H9 (cell line): ENCODE data around the gene HEG1. TPM values are rescaled to one million over a fixed set of nuclear protein-coding genes. Genes with fewer than 3 reads are reported as not detected.

ENCODE experiments used
- DNase-seq: peaks from one replicate; pipeline ENCODE4 v3.0.0-alpha.2; 2017
- H2AFZ ChIP-seq: one replicate; pipeline ENCODE4 v1.6.1; 2013; ENCODE audit warnings: mild to moderate bottlenecking, low read length, control low read depth, moderate library complexity
- H2AK5ac ChIP-seq: 2 replicates; pipeline ENCODE4 v1.6.1; 2013; ENCODE audit warnings: low read length, control low read depth, mixed read lengths; ENCODE audit not compliant: insufficient read length
- H2BK120ac ChIP-seq: one replicate; pipeline ENCODE4 v1.6.1; 2013; ENCODE audit warnings: low read depth, mild to moderate bottlenecking, low read length, control low read depth, inconsistent platforms; ENCODE audit not compliant: poor library complexity, severe bottlenecking
- H2BK12ac ChIP-seq: 2 replicates; pipeline ENCODE4 v1.6.1; 2013; ENCODE audit warnings: low read length, control low read depth, mixed read lengths, low read depth; ENCODE audit not compliant: insufficient read length
- H2BK15ac ChIP-seq: 2 replicates; pipeline ENCODE4 v1.6.1; 2013; ENCODE audit warnings: low read depth, low read length, control low read depth
- H2BK20ac ChIP-seq: one replicate; pipeline ENCODE4 v1.6.1; 2013; ENCODE audit warnings: low read depth, mild to moderate bottlenecking, low read length, control low read depth, inconsistent platforms; ENCODE audit not compliant: poor library complexity, severe bottlenecking
- H2BK5ac ChIP-seq: 2 replicates; pipeline ENCODE4 v1.6.1; 2013; ENCODE audit warnings: low read length, control low read depth, mixed read lengths; ENCODE audit not compliant: insufficient read length
- H3K14ac ChIP-seq: 2 replicates; pipeline ENCODE4 v1.6.1; 2013; ENCODE audit warnings: low read length, control low read depth; ENCODE audit not compliant: insufficient read depth
- H3K18ac ChIP-seq: 2 replicates; pipeline ENCODE4 v1.6.1; 2013; ENCODE audit warnings: low read depth, mild to moderate bottlenecking, mixed read lengths, low read length, control low read depth; ENCODE audit not compliant: insufficient read length
- H3K23ac ChIP-seq: 2 replicates; pipeline ENCODE4 v1.6.1; 2013; ENCODE audit warnings: low read length, control low read depth, mixed read lengths, low read depth; ENCODE audit not compliant: insufficient read length
- H3K23me2 ChIP-seq: 2 replicates; pipeline ENCODE4 v1.6.1; 2013; ENCODE audit warnings: low read depth, mild to moderate bottlenecking, mixed read lengths, low read length, control low read depth; ENCODE audit not compliant: insufficient read length, poor library complexity, severe bottlenecking
- H3K27ac ChIP-seq: 2 replicates; pipeline ENCODE4 v1.5.1; 2013; ENCODE audit warnings: low read length, control low read depth, mixed read lengths, low read depth; ENCODE audit not compliant: insufficient read length
- H3K27me3 ChIP-seq: 2 replicates; pipeline ENCODE4 v1.6.1; 2013; ENCODE audit warnings: low read length, control low read depth, inconsistent platforms; ENCODE audit not compliant: insufficient read depth
- H3K4ac ChIP-seq: 2 replicates; pipeline ENCODE4 v1.6.1; 2013; ENCODE audit warnings: low read depth, mild to moderate bottlenecking, control low read depth, inconsistent platforms, low read length, moderate library complexity
- H3K4me1 ChIP-seq: 2 replicates; pipeline ENCODE4 v1.6.1; 2013; ENCODE audit warnings: low read length, control low read depth, inconsistent platforms; ENCODE audit not compliant: insufficient read depth
- H3K4me2 ChIP-seq: 2 replicates; pipeline ENCODE4 v1.6.1; 2013; ENCODE audit warnings: low read length, control low read depth, mixed read lengths; ENCODE audit not compliant: insufficient read length, insufficient read depth
- H3K56ac ChIP-seq: 2 replicates; pipeline ENCODE4 v1.6.1; 2013; ENCODE audit warnings: low read depth, mild to moderate bottlenecking, mixed read lengths, low read length, control low read depth; ENCODE audit not compliant: insufficient read length
- H3K79me1 ChIP-seq: 2 replicates; pipeline ENCODE4 v1.6.1; 2013; ENCODE audit warnings: low read depth, mild to moderate bottlenecking, moderate library complexity, low read length, control low read depth, inconsistent platforms; ENCODE audit not compliant: insufficient read depth, poor library complexity, severe bottlenecking
- H3K79me2 ChIP-seq: 2 replicates; pipeline ENCODE4 v1.6.1; 2013; ENCODE audit warnings: low read length, control low read depth, inconsistent platforms; ENCODE audit not compliant: insufficient read depth
- H3K9ac ChIP-seq: 2 replicates; pipeline ENCODE4 v1.6.1; 2013; ENCODE audit warnings: low read length, control low read depth, mixed read lengths; ENCODE audit not compliant: insufficient read length; ENCODE audit errors: extremely low read depth
- H3K9me3 ChIP-seq: one replicate; pipeline ENCODE4 v1.6.1; 2013; ENCODE audit warnings: low read depth, low read length, inconsistent platforms; ENCODE audit not compliant: control insufficient read depth
- H3T11ph ChIP-seq: one replicate; pipeline ENCODE4 v1.6.1; 2013; ENCODE audit warnings: mild to moderate bottlenecking, low read length, control low read depth, inconsistent platforms
- H4K20me1 ChIP-seq: one replicate; pipeline ENCODE4 v1.6.1; 2013; ENCODE audit not compliant: control insufficient read depth, insufficient read length, insufficient read depth
- H4K5ac ChIP-seq: 2 replicates; pipeline ENCODE4 v1.6.1; 2013; ENCODE audit warnings: low read depth, mild to moderate bottlenecking, mixed read lengths, low read length, control low read depth; ENCODE audit not compliant: insufficient read length
- H4K8ac ChIP-seq: replicated peaks from 2 replicates; pipeline ENCODE4 v1.6.1; 2013; ENCODE audit warnings: low read length, control low read depth, mixed read lengths, low read depth; ENCODE audit not compliant: insufficient read length
- H4K91ac ChIP-seq: 2 replicates; pipeline ENCODE4 v1.6.1; 2013; ENCODE audit warnings: low read depth, mild to moderate bottlenecking, moderate library complexity, mixed read lengths, low read length, control low read depth; ENCODE audit not compliant: insufficient read length
- H3K27ac Mint-ChIP-seq, 3 experiments: 2 replicates in 2 of 3; 3 replicates in 1 of 3; pipeline ENCODE4 v1.8.0; 2020 to 2021; ENCODE audit warnings: mixed read lengths in 3 of 3, mild to moderate bottlenecking in 1 of 3, moderate library complexity in 1 of 3
- H3K27me3 Mint-ChIP-seq: 2 replicates; pipeline ENCODE4 v1.8.0; 2021; ENCODE audit warnings: low read depth, mild to moderate bottlenecking, moderate library complexity, mixed read lengths
- H3K36me3 Mint-ChIP-seq, 3 experiments: 2 replicates in 2 of 3; 3 replicates in 1 of 3; pipeline ENCODE4 v1.8.0; 2020 to 2021; ENCODE audit warnings: low read depth in 3 of 3, mixed read lengths in 3 of 3; ENCODE audit not compliant: insufficient read depth in 1 of 3
- H3K4me1 Mint-ChIP-seq, 2 experiments: 2 replicates each; pipeline ENCODE4 v1.8.0; 2020; ENCODE audit warnings: mixed read lengths in 2 of 2
- H3K4me3 Mint-ChIP-seq, 2 experiments: 2 replicates in 1 of 2; 3 replicates in 1 of 2; pipeline ENCODE4 v1.8.0; 2020 to 2021; ENCODE audit warnings: mild to moderate bottlenecking in 2 of 2, mixed read lengths in 2 of 2, moderate library complexity in 1 of 2
- H3K9me3 Mint-ChIP-seq, 2 experiments: 2 replicates in 1 of 2; 3 replicates in 1 of 2; pipeline ENCODE4 v1.8.0; 2020; ENCODE audit warnings: mild to moderate bottlenecking in 2 of 2, mixed read lengths in 2 of 2, moderate library complexity in 1 of 2
- WGBS: extraction: QIAGEN DNeasy Blood & Tissue Kit; methylation state at CpG from one replicate; pipeline ENCODE4 v1.1.7; 2013; ENCODE audit warnings: missing lambda C conversion rate, low lambda C conversion rate, mixed read lengths; ENCODE audit not compliant: insufficient read length; ENCODE audit errors: extremely low coverage; 5-methylcytosine and 5-hydroxymethylcytosine counted together
- total RNA-seq: library from RNA; stranded (reverse); gene quantifications from 2 replicates; pipeline ENCODE4 v1.2.1, GENCODE V29; 2021
- TF ChIP-seq, protein P1 (sequence below): fragments of 200-600 bp; sonication (generic); conservative IDR thresholded peaks from 3 replicates; pipeline ENCODE4 v1.8.0; 2021; ENCODE audit warnings: antibody characterized with exemption, mild to moderate bottlenecking

HEG1 gene
- total RNA-seq, 1 experiment from 2014 or later = 10.3 TPM

DNA sequence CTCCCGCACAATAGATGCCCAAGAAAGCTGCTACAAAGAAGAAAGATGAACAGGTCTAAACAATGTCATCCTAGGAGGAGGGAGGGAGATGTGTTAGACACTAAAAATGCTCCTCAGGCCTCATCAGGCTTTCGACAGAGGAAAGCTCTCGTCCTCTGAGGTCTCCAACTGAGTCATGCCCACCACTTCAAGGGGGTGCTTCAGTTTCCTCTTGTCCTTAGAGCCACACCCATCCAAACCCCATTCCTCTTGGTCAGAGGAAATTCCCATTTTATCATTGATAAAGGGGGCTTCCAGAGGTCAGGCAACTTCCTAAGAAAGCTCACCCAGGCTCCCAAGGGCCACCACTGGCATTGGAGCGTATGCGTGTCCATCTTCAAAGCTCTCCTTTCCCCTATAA, 50.1 kb downstream of the HEG1 start:
- no peaks in the 10 kb centered on the region for H3K27me3 ChIP-seq
- no peak overlapping the region for H4K8ac ChIP-seq
- H2AFZ ChIP-seq = no peak overlapping the region
- no peak overlapping the region for H3K9ac ChIP-seq
- no peak overlapping the region for H3K27ac ChIP-seq
- no peak overlapping the region for H2BK15ac ChIP-seq
- H3K79me2 ChIP-seq = no peaks in the 10 kb centered on the region
- no peaks in the 10 kb centered on the region for H3K23me2 ChIP-seq
- DNase-seq = no peak
- no peak overlapping the region for H2AK5ac ChIP-seq
- TF ChIP-seq, protein P1, sequence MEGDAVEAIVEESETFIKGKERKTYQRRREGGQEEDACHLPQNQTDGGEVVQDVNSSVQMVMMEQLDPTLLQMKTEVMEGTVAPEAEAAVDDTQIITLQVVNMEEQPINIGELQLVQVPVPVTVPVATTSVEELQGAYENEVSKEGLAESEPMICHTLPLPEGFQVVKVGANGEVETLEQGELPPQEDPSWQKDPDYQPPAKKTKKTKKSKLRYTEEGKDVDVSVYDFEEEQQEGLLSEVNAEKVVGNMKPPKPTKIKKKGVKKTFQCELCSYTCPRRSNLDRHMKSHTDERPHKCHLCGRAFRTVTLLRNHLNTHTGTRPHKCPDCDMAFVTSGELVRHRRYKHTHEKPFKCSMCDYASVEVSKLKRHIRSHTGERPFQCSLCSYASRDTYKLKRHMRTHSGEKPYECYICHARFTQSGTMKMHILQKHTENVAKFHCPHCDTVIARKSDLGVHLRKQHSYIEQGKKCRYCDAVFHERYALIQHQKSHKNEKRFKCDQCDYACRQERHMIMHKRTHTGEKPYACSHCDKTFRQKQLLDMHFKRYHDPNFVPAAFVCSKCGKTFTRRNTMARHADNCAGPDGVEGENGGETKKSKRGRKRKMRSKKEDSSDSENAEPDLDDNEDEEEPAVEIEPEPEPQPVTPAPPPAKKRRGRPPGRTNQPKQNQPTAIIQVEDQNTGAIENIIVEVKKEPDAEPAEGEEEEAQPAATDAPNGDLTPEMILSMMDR = no peak
- no peak overlapping the region for H3K18ac ChIP-seq
- no peaks in the 10 kb centered on the region for H3K79me1 ChIP-seq
- no peaks in the 10 kb centered on the region for H3K27me3 Mint-ChIP-seq
- WGBS = no CpG with 5 or more reads among the region's 5 CpGs
- no peak overlapping the region for H3K4me2 ChIP-seq
- H2BK20ac ChIP-seq = no peak overlapping the region
- H4K20me1 ChIP-seq = no peaks in the 10 kb centered on the region
- no peak overlapping the region for H3K14ac ChIP-seq
- no peak overlapping the region for H3K56ac ChIP-seq
- H3K23ac ChIP-seq = no peak overlapping the region
- no peak overlapping the region for H4K5ac ChIP-seq
- H3K9me3 Mint-ChIP-seq = no peaks in the 10 kb centered on the region
- H3K9me3 ChIP-seq = no peaks in the 10 kb centered on the region
- peaks cover 7 to 45% (median 17%) of the 10 kb centered on the region in 3 experiments; a peak in 5 of 7 replicates for H3K36me3 Mint-ChIP-seq
- no peak overlapping the region; a peak in 1 of 7 replicates for H3K27ac Mint-ChIP-seq
- H3K4ac ChIP-seq = no peak overlapping the region
- no peak overlapping the region for H3K4me3 Mint-ChIP-seq
- peaks cover 8 to 11% of the 10 kb centered on the region in 2 experiments for H3K4me1 Mint-ChIP-seq
- no peak overlapping the region for H4K91ac ChIP-seq
- no peak overlapping the region for H2BK120ac ChIP-seq
- no peak overlapping the region for H2BK5ac ChIP-seq
- H2BK12ac ChIP-seq = no peak overlapping the region
- no peak overlapping the region for H3T11ph ChIP-seq
- no peaks in the 10 kb centered on the region for H3K4me1 ChIP-seq
